Thyroid gland (tissue), 4 donors: ENCODE results near the gene SOCS4. TPM values are rescaled to one million over a fixed set of nuclear protein-coding genes. Genes with fewer than 3 reads are reported as not detected.

ENCODE experiments used
- DNase-seq, 2 donors: peaks; one replicate each; pipeline ENCODE4 v3.0.0-alpha.2; 2019
- H3K27ac ChIP-seq, 3 donors: fragments of 200-600 bp; sonication (generic); 1 replicate in 2 of 3; 2 replicates in 1 of 3; pipeline ENCODE4 v1.5.1; 2016 to 2019; ENCODE audit warnings: mild to moderate bottlenecking in 1 of 3, moderate library complexity in 1 of 3
- H3K27me3 ChIP-seq: fragments of 200-600 bp; sonication (generic); one replicate; pipeline ENCODE4 v1.5.1; 2019
- H3K36me3 ChIP-seq, 2 donors: fragments of 200-600 bp; sonication (generic); one replicate each; pipeline ENCODE4 v1.5.1; 2016 to 2019
- H3K4me1 ChIP-seq, 2 donors: fragments of 200-600 bp; sonication (generic); one replicate each; pipeline ENCODE4 v1.5.1; 2017 to 2019
- H3K4me3 ChIP-seq, 3 donors: fragments of 200-600 bp; sonication (generic); replicated peaks in 1 of 3; 1 replicate in 2 of 3; 2 replicates in 1 of 3; pipeline ENCODE4 v1.5.1; 2016; ENCODE audit warnings: mild to moderate bottlenecking in 1 of 3
- H3K9me3 ChIP-seq: fragments of 200-600 bp; sonication (generic); one replicate; pipeline ENCODE4 v1.5.1; 2017
- CTCF ChIP-seq, 6 experiments: fragments of 200-600 bp in 3 of 6; fragments of 450-650 bp in 3 of 6; sonication (generic) in 3 of 6; IDR thresholded peaks; one replicate each; pipeline ENCODE4 v1.5.1; 2016 to 2019; ENCODE audit warnings: antibody characterized with exemption in 6 of 6, mild to moderate bottlenecking in 2 of 6, inconsistent platforms in 1 of 6, moderate library complexity in 1 of 6
- POLR2A ChIP-seq, 2 donors: fragments of 450-650 bp; IDR thresholded peaks; one replicate each; pipeline ENCODE4 v1.6.1; 2017; ENCODE audit warnings: antibody characterized with exemption in 2 of 2, mild to moderate bottlenecking in 2 of 2, moderate library complexity in 1 of 2
- WGBS, 2 donors: methylation state at CpG; one replicate each; pipeline ENCODE4 v1.1.5; 2017; 5-methylcytosine and 5-hydroxymethylcytosine counted together
- intact Hi-C: fragments of 100-400 bp; cut with DNase I; formaldehyde crosslinking; loops from one replicate; pipeline ENCODE4 v1.15.1; 2023
- total RNA-seq, 4 donors: library from RNA; depleted of rRNA; stranded (reverse); fragments of >200 nt; gene quantifications; one replicate each; pipeline ENCODE4 v1.2.3, GENCODE V29; 2016

Gene SOCS4
- total RNA-seq, 4 donors from 2014 or later = 18.2 to 26.5 (median 19.7) TPM

- no peak for DNase-seq
- H3K27me3 ChIP-seq = no peaks in the 10 kb centered on the region
- intact Hi-C loops = no loop called here
- no peaks in the 10 kb centered on the region for H3K9me3 ChIP-seq
- H3K4me1 ChIP-seq = no peaks in the 10 kb centered on the region
- no peak overlapping the region for H3K4me3 ChIP-seq
- no peak overlapping the region for H3K27ac ChIP-seq
- WGBS, 2 donors = 60 to 71% methylated on average over 4 of the region's 4 CpGs
- TF ChIP-seq POLR2A (IDR thresholded peaks at IDR 0.05) = no peak
- no peak for TF ChIP-seq CTCF (IDR thresholded peaks at IDR 0.05)
- no peaks in the 10 kb centered on the region for H3K36me3 ChIP-seq
Measured at GRCh38 chr14:55085060-55085660, 58.1 kb downstream of the SOCS4 start.

- Histone ChIP-seq H3K27ac (no peak overlapping the region), H3K36me3 (no peaks in the 10 kb centered on the region), H3K27me3 (no peaks in the 10 kb centered on the region), H3K9me3 (no peaks in the 10 kb centered on the region), H3K4me3 (no peak overlapping the region), H3K4me1 (no peaks in the 10 kb centered on the region)
- WGBS, 2 donors = 89 to 95% methylated on average over 9 of the region's 9 CpGs
- intact Hi-C loops = no loop called here
- DNase-seq = no peak
- TF ChIP-seq CTCF (IDR thresholded peaks at IDR 0.05) = no peak
- no peak for TF ChIP-seq POLR2A (IDR thresholded peaks at IDR 0.05)
Measured at GRCh38 chr14:55086938-55087337, 59.9 kb downstream of the SOCS4 start.

GRCh38 chr14:55088356-55088755, 61.3 kb downstream of the SOCS4 start:
- H3K27ac ChIP-seq = no peak overlapping the region
- TF ChIP-seq POLR2A (IDR thresholded peaks at IDR 0.05) (no peak), CTCF (IDR thresholded peaks at IDR 0.05) (no peak)
- H3K36me3 ChIP-seq = no peaks in the 10 kb centered on the region
- H3K4me3 ChIP-seq = no peak overlapping the region
- H3K9me3 ChIP-seq = no peaks in the 10 kb centered on the region
- no peak for DNase-seq
- H3K27me3 ChIP-seq = no peaks in the 10 kb centered on the region
- intact Hi-C loops = no loop called here
- H3K4me1 ChIP-seq = no peaks in the 10 kb centered on the region

- no peak for DNase-seq
- 69 to 74% methylated on average over 4 of the region's 4 CpGs for WGBS, 2 donors
- intact Hi-C loops = loop anchor here (5.0 kb wide), 2 partner anchors 35 to 65 kb away; partner anchors contain the start of gene LGALS3
- Histone ChIP-seq H3K27me3 (no peaks in the 10 kb centered on the region), H3K27ac (no peak overlapping the region), H3K4me1 (peaks cover 0 to 6% of the 10 kb centered on the region in 2 donors), H3K36me3 (no peaks in the 10 kb centered on the region), H3K9me3 (no peaks in the 10 kb centered on the region), H3K4me3 (no peak overlapping the region)
- TF ChIP-seq POLR2A (IDR thresholded peaks at IDR 0.05) = no peak
- TF ChIP-seq CTCF (IDR thresholded peaks at IDR 0.05) = no peak
Measured at GRCh38 chr14:55092341-55092740, 65.3 kb downstream of the SOCS4 start.

GRCh38 chr14:55094292-55095157, 67.5 kb downstream of the SOCS4 start:
- DNase-seq = no peak
- Histone ChIP-seq H3K27ac (no peak overlapping the region), H3K4me1 (peaks cover 0 to 17% of the 10 kb centered on the region in 2 donors), H3K27me3 (no peaks in the 10 kb centered on the region), H3K4me3 (no peak overlapping the region), H3K9me3 (no peaks in the 10 kb centered on the region), H3K36me3 (no peaks in the 10 kb centered on the region)
- WGBS, 2 donors = 51 to 53% methylated on average over 9 of the region's 9 CpGs
- intact Hi-C loops = loop anchor here (5.0 kb wide), 2 partner anchors 33 to 63 kb away; partner anchors contain the start of gene LGALS3
- TF ChIP-seq POLR2A (IDR thresholded peaks at IDR 0.05) = no peak
- TF ChIP-seq CTCF (IDR thresholded peaks at IDR 0.05) = no peak
